GM19351 (cell line): ENCODE results near the gene ANKS4B.
"Not testable (repeated sequence)": the region's sequence is repeated elsewhere in the genome, so short reads cannot be mapped to it uniquely, and the experiment has no call there.

Experiments used
- ATAC-seq: cut with Tn5 transposase; IDR thresholded peaks from one replicate; pipeline ENCODE4 v1.9.1; 2021; ENCODE audit warnings: mild to moderate bottlenecking, moderate library complexity; ENCODE audit not compliant: unreplicated experiment

The ANKS4B gene

DNA sequence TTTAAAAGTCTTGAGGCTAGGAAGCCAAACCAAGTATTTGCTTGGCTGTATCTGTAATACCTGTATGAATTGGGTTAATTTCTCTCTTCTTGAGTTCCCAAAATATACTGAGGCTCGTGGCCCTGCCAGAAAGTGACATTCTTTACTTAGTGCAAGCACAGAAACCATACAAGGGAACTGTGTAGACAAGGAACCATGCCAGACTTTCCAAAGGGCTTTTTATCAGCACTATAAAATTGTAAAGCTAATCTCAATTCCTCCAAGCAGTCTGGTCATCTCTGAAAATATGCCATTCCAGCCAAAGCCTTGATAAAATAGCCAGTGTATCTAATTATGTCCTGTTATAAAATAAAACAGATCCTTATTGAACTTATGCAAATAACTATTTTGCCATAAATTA, 51.8 kb downstream of the ANKS4B start:
- no peak for ATAC-seq

- not testable (repeated sequence) for ATAC-seq
Observed at GRCh38 chr16:21289789-21290188, 56.3 kb downstream of the ANKS4B start.

- peak; percentile 70 for ATAC-seq
Observed at GRCh38 chr16:21300309-21301167, 67.0 kb downstream of the ANKS4B start.

DNA sequence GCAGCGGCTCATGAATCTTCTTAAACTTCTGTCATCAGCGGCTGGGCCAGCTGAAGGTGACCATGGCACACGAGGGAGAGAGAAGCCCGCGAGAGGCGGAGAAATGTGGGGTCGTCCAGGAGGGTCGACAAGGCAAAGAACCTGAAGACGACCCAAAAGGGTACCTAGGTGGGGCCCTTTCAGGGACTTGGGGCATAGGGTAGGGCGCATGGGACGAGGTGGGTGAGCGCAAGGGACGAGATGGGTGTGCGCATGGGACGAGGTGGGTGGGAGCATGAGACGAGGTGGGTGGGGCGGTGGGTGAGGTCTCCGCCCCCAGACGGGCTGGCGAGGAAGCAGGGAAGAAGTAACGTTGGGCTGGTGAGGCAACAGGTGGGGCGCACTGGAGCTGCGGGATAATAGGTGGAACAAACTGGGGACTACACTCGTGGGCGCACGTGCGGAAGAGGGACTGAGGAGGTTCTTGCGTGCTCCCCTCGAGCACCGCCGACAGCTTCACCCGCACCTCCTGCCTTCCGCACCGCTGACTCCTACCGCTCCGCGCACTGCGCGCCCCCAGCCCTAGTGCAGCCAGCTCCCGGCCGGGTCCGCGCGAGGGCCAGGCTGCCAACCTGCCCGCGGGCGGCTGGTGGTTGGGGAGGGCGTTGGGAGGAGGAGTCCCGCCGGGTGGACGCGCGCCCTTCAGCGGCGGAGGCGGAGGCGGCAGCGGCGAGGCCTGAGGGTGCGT, 67.8 kb downstream of the ANKS4B start:
- ATAC-seq = peak; percentile 51

DNA sequence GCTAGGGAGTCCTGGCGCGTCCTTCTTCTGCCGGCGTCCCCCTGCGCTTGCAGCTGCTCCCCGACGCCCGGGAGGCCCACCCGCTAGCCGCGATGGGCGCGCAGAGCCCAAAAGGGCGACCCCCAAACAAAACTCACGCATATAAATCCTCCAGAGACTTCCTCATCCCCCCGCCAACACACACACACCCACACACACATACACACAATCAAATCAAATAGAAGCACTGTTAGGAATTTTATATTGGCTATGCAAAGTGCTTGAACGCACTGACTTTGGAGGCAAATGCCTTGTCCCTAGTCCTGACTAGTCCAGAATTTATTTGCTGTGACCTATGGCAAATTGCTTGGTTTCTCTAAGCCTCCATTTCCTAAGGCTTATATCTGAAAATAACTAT, 68.4 kb downstream of the ANKS4B start:
- ATAC-seq = no peak

DNA sequence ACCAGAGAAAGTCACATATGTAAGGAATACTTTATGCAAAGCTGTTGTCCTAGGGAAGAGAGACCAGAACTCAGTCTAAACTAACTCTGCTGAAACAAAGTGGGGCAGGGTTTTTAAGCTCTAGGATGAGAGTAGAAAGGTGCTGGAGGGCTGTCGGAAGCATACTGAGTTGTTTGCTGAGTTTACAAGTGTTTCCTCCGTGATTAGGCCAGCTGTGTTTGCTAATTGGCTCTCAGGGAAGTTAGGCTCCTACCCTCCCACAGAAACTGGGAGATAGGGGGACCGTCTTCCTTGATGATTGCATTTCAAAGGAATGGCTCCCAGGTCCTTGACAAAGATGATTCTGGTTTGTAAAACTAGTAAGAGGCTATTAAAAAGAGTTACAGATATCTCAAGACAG, 69.0 kb downstream of the ANKS4B start:
- no peak for ATAC-seq

- ATAC-seq = no peak
Observed at GRCh38 chr16:21302898-21303528, 69.5 kb downstream of the ANKS4B start.
